ENCODE data around the gene MRPL36.

The MRPL36 gene

GRCh38 chr5:1771149-1772065 lies 28.2 kb downstream of the MRPL36 start:
- H3K27me3 Mint-ChIP-seq = no peaks in the 10 kb centered on the region
- no peaks in the 10 kb centered on the region for H3K9me3 Mint-ChIP-seq
- DNase-seq = no peak
- no peak overlapping the region for H3K4me3 Mint-ChIP-seq
- ATAC-seq = no peak
- H3K27ac Mint-ChIP-seq = no peak overlapping the region
- H3K4me1 Mint-ChIP-seq = peaks cover 5% of the 10 kb centered on the region

GRCh38 chr5:1770443-1770802 lies 29.2 kb downstream of the MRPL36 start:
- DNase-seq = no peak
- H3K27me3 Mint-ChIP-seq = no peaks in the 10 kb centered on the region
- H3K27ac Mint-ChIP-seq = no peak overlapping the region

GRCh38 chr5:1769752-1770442 lies 29.7 kb downstream of the MRPL36 start:
- Mint-ChIP-seq H3K9me3 (no peaks in the 10 kb centered on the region), H3K4me3 (no peak overlapping the region), H3K27me3 (peaks cover 2% of the 10 kb centered on the region), H3K27ac (no peak overlapping the region), H3K4me1 (peaks cover 5% of the 10 kb centered on the region)
- DNase-seq = no peak
- no peak for ATAC-seq

More at GRCh38 chr5:1770443-1770802, 29.2 kb downstream of the MRPL36 start:
- Mint-ChIP-seq H3K9me3 (no peaks in the 10 kb centered on the region), H3K4me3 (no peak overlapping the region), H3K4me1 (peaks cover 5% of the 10 kb centered on the region)
- ATAC-seq = no peak

GRCh38 chr5:1769017-1769640 lies 30.5 kb downstream of the MRPL36 start:
- Mint-ChIP-seq H3K27ac (no peak overlapping the region), H3K4me1 (peaks cover 5% of the 10 kb centered on the region), H3K9me3 (no peaks in the 10 kb centered on the region), H3K4me3 (no peak overlapping the region), H3K27me3 (peaks cover 10% of the 10 kb centered on the region)
- DNase-seq (no peak), ATAC-seq (peak; percentile 48)

GRCh38 chr5:1768283-1769000 lies 31.2 kb downstream of the MRPL36 start:
- peak; percentile 5 for ATAC-seq
- Mint-ChIP-seq H3K27me3 (peaks cover 17% of the 10 kb centered on the region), H3K4me3 (no peak overlapping the region), H3K27ac (no peak overlapping the region), H3K4me1 (peaks cover 5% of the 10 kb centered on the region), H3K9me3 (no peaks in the 10 kb centered on the region)
- DNase-seq = no peak

GRCh38 chr5:1767524-1768282 lies 31.9 kb downstream of the MRPL36 start:
- no peak for DNase-seq
- Mint-ChIP-seq H3K4me1 (peaks cover 5% of the 10 kb centered on the region), H3K27me3 (peaks cover 24% of the 10 kb centered on the region), H3K27ac (peak overlapping the region in 1 of 2 donors; percentile 76), H3K9me3 (no peaks in the 10 kb centered on the region), H3K4me3 (no peak overlapping the region)
- peak; percentile 14 for ATAC-seq

- Mint-ChIP-seq H3K27ac (no peak overlapping the region), H3K27me3 (peaks cover 39% of the 10 kb centered on the region), H3K9me3 (no peaks in the 10 kb centered on the region), H3K4me1 (no peaks in the 10 kb centered on the region), H3K4me3 (no peak overlapping the region)
- ATAC-seq (no peak), DNase-seq (no peak)
These were observed 33.8 kb downstream of the MRPL36 start for GRCh38 chr5:1765880-1766235.

- DNase-seq (no peak), ATAC-seq (no peak)
- no peaks in the 10 kb centered on the region for H3K4me1 Mint-ChIP-seq
- no peaks in the 10 kb centered on the region for H3K9me3 Mint-ChIP-seq
- no peak overlapping the region for H3K4me3 Mint-ChIP-seq
- H3K27ac Mint-ChIP-seq = no peak overlapping the region
- H3K27me3 Mint-ChIP-seq = peaks cover 39% of the 10 kb centered on the region
These were observed 34.3 kb downstream of the MRPL36 start for GRCh38 chr5:1765141-1765879.

- Mint-ChIP-seq H3K27me3 (peaks cover 39% of the 10 kb centered on the region), H3K4me3 (no peak overlapping the region), H3K27ac (no peak overlapping the region), H3K9me3 (no peaks in the 10 kb centered on the region), H3K4me1 (no peaks in the 10 kb centered on the region)
- no peak for DNase-seq
- no peak for ATAC-seq
These were observed 35.1 kb downstream of the MRPL36 start for GRCh38 chr5:1764606-1764960.

- no peaks in the 10 kb centered on the region for H3K4me1 Mint-ChIP-seq
These were observed 35.6 kb downstream of the MRPL36 start for GRCh38 chr5:1763960-1764605.

GRCh38 chr5:1763548-1763911 lies 36.1 kb downstream of the MRPL36 start:
- Mint-ChIP-seq H3K4me3 (no peak overlapping the region), H3K27ac (no peak overlapping the region)
- peak in 1 of 2 donors; percentile 23 for DNase-seq

More at GRCh38 chr5:1763960-1764605, 35.6 kb downstream of the MRPL36 start:
- ATAC-seq (no peak), DNase-seq (no peak)
- Mint-ChIP-seq H3K4me3 (no peak overlapping the region), H3K9me3 (no peaks in the 10 kb centered on the region), H3K27ac (no peak overlapping the region), H3K27me3 (peaks cover 39% of the 10 kb centered on the region)

GRCh38 chr5:1762883-1763547 lies 36.6 kb downstream of the MRPL36 start:
- H3K27ac Mint-ChIP-seq = peak overlapping the region in 1 of 2 donors; percentile 74
- peaks cover 39% of the 10 kb centered on the region for H3K27me3 Mint-ChIP-seq
- H3K4me3 Mint-ChIP-seq = no peak overlapping the region
- ATAC-seq (no peak), DNase-seq (no peak)
- H3K4me1 Mint-ChIP-seq = no peaks in the 10 kb centered on the region
- peaks cover 0 to 8% of the 10 kb centered on the region in 2 donors for H3K9me3 Mint-ChIP-seq

More at GRCh38 chr5:1763548-1763911, 36.1 kb downstream of the MRPL36 start:
- H3K4me1 Mint-ChIP-seq = no peaks in the 10 kb centered on the region
- ATAC-seq = peak; percentile 72
- H3K27me3 Mint-ChIP-seq = peaks cover 39% of the 10 kb centered on the region
- peaks cover 0 to 3% of the 10 kb centered on the region in 2 donors for H3K9me3 Mint-ChIP-seq

GRCh38 chr5:1762121-1762882 lies 37.3 kb downstream of the MRPL36 start:
- H3K9me3 Mint-ChIP-seq = peaks cover 0 to 8% of the 10 kb centered on the region in 2 donors
- DNase-seq (no peak), ATAC-seq (no peak)
- no peak overlapping the region for H3K4me3 Mint-ChIP-seq
- peaks cover 39% of the 10 kb centered on the region for H3K27me3 Mint-ChIP-seq
- no peaks in the 10 kb centered on the region for H3K4me1 Mint-ChIP-seq
- peak overlapping the region; percentile 74 to 77 for H3K27ac Mint-ChIP-seq
